NCI-H187 treated with DMSO at 0.1 percent for 48 hours (cell line): ENCODE results near the gene CHRM2.
"Not testable (repeated sequence)": the region's sequence is repeated elsewhere in the genome, so short reads cannot be mapped to it uniquely, and the experiment has no call there.

ENCODE experiments used
- DNase-seq: peaks from one replicate; lab custom pipeline; 2025; lab: John Stamatoyannopoulos, UW

The CHRM2 gene

DNA sequence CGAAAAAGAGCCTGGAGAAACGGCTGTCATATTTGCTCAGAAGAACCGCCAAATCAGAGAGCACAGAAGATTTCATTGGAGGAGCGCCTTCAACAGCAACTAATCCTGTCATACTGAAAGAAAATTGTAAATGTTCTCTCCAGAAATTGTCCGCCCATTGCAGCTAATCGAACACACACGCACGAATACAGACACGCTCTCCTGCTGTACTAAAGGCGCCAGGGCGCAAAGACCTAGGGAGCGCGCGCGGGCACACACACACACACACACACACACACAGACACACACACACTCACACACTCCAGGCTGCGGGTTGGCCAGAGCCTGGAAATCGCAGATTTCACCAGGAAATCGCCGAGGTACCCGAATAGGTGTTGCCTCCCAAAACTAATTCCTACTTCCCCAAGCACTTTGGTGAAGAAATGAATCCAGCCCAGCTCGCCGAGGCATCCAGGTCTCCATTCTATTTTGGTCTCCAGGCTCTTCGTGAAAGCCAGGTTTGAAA lies at the start of gene CHRM2:
CHRM2 (plus strand) TSS at position 157 of the 505 bp plus-strand sequence. CDS start 146,214 bp downstream, outside the sequence.
- DNase-seq = no peak

GRCh38 chr7:136831398-136831797 lies 37.1 kb upstream of the CHRM2 start:
- not testable (repeated sequence) for DNase-seq

DNA sequence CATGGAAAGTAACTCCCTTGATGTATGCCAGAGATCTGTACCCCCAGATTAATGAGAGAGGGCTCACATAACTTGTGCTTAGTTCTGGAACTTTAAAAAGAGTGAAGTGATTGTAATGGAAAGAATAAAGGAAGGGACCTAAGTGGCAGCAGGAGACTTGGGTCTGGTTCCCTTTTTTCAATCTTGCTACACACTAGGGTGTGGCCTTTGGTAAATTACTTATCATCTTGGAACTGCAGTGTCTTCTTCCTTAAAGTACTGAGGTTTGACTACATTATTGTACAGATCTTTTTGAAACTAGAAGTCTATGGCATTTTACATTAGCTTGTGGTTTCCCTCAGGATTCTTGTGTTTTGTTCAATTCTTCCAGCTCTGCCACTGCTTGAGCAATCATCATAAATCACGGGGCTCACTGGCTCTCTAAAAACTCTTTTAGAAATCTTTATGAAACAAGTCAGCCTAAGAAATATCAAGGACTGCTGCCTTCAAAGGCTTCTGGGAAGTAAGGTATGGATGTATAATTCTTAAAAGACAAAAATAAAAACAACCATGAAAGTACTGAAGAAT lies 22.5 kb upstream of the CHRM2 start:
- no peak for DNase-seq

- DNase-seq = no peak
Measured at GRCh38 chr7:136847858-136848257, 20.6 kb upstream of the CHRM2 start.

- no peak for DNase-seq
Measured at GRCh38 chr7:136853654-136854053, 14.8 kb upstream of the CHRM2 start.

- no peak for DNase-seq
Measured at GRCh38 chr7:136857573-136857972, 10.9 kb upstream of the CHRM2 start.

DNA sequence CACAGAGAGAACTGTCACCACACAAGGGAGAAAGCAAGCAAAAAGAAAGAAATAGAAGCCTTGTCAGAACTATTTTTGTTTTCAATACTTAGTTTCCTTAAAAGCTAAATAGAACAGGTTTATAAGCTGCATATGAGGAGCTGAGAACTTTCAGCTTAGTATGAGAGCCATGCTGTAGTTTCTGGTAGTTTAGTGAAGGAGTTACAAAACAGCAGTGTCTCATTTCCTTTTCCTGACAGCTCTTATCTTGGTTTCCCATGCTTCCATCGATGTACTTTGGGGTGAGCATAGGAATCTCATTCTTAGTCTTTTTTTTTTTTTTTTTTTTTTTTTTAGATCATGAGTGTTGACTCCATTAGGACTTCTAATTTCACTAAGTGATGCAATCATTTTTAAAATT lies 8.6 kb upstream of the CHRM2 start:
- no peak for DNase-seq

DNA sequence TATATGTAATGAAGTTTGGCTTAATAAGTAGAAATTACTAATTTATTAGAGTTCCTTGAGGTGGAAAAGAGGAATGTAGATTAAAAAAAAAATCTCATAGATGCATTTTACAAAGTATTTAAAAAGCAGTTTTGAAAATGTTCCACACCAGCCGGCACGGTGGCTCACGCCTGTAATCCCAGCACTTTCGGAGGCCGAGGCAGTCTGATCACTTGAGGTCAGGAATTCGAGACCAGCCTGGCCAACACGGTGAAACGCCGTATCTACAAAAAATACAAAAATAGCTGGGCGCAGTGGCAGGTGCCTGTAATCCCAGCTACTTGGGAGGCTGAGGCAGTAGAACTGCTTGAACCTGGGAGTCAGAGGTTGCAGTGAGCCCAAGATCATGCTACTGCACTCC lies 3.2 kb upstream of the CHRM2 start:
- no peak for DNase-seq

DNA sequence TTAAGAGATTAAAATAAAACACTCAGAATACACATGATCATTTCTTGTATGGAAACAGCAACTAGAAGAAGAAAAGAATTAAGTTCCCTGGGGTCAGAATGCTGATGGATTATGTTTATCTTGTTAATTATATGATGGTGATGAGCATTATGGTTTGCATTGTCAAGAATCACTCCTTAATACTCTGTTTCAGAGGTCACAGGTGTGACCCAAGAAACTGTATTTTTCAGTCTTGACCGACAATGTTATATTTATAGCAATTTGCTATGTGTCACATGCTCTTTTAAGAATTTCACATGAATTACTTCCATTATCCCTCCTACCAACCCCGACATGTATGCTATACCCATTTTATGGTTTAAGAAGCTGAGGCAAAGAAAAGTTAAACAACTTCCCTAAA lies 2.7 kb upstream of the CHRM2 start:
- no peak for DNase-seq

DNA sequence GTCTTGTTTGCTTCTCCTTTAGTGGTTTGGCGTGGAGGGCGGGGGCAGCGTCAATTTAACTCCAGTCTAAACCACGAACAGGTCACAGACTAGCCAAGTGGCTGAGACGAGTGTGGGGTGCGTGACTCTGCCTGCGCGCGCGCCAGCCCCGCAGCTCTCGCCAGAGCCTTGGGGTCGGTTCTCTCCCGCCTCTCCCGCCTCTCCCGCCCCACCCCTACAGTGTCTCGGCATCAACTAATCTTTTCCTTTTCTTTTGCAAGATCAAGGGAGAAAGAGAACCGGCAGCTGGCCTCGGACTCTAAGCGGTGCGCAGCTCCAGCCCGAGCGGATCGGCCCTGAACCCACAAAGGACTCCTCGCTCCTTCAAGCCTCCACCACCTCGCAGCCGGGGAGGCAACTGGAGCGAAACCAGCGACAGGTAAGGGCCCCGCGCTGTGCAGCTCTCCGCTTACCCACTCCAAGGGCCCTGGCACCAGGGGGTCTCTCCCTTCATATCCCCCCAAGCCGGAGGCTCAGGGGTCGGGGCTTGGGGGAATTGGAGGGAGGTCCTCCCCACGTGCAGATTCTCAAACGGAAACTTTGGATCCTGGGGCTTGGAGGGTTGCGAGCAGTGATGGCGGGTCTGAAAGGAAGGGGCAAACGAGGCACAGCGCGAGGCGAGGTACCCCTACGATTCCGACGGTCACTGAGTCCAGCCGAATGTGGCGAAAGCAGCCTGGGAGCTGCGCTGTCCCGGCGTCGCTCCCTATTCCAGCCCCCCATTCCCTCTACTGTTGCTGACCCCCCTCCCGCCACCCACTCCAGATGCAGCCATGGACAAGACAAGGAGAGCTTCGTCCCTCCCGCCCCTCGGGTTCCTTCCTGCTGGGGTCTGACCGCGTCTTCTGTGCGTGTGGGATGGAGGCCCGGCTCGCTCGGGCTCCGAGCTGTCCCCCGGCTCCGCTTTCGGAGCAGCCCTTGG lies 829 bp downstream of the CHRM2 start:
- DNase-seq = no peak

- DNase-seq = no peak
Measured at GRCh38 chr7:136869991-136870865, 1.8 kb downstream of the CHRM2 start.

- DNase-seq = no peak
Measured at GRCh38 chr7:136870866-136871487, 2.5 kb downstream of the CHRM2 start.

- DNase-seq = no peak
Measured at GRCh38 chr7:136874393-136875032, 6.1 kb downstream of the CHRM2 start.

DNA sequence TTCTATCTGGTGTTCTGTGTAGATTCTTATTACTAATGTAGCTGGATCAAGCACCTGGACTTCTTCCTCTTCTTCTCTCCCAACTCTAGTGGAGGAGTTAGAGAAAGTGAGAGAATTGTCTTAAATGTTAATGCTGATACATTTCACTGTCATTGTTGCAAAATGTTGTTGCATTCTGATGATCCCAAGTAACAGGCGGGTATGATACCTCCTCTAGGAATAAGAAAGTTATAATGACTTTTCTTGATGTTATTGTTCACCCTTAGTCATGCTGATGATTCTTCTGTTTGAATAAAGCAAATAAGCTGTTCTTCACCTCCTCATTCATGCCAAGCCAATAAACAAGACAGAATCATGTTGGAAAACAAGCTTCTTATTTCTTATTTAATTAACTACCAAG lies 9.1 kb downstream of the CHRM2 start:
- DNase-seq = no peak

- DNase-seq = no peak
Measured at GRCh38 chr7:136877990-136878389, 9.5 kb downstream of the CHRM2 start.

DNA sequence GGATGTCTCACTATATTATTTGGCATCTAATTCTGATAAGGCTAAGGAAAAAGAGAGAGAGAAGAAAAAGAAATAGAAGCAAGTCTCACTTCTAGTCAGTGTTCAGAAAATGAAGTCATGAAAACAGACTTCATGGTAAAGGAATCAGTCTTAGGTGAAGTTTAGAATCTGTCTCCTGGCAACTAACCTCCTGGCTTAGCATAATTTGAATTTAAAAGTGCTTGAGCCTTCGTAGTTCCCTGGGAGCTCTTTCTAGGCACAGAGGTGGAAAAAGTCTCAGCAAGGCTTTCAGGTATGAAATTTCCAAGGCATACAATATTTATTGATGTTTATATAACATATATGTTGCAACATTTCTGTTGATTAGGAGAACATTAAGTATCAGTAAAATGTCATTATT lies 10.4 kb downstream of the CHRM2 start:
- no peak for DNase-seq

DNA sequence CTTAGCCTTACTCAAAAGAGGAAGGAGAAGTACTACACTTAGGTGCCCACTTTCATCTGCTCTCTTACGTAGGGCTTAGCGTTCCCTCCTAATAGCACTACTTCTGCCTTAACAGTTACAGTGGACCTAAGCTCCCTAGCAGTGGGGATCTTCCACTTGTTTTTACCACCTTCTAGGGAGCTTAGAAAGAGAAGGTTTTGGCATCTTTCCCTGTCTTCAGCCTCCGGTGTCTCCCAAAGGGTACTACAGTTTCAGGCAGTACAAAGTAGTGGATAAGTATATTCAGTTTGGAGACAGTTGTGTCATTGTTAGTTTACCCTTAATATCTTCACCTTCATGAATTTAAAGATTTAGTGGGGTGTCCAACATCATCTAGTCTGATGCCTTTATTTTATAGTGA lies 14.6 kb downstream of the CHRM2 start:
- no peak for DNase-seq

DNA sequence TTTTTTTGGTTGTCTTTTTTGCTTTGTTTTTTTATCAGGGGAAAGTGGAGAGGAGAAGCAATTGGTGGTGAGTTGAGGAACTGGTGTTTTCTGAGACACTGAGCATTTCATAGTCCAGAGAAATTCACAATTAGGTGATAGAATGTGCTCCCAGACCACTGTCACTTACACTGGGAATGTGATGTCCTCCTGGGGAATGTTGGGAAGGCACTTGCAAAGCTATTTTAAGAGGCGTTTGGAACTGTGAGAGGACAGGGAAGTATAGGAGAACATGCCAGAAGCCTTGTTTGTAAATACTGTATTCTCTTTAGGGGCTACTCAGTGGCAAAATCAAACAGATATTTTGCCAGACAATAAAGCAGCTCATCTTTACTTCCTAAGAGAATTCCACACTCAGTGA lies 16.0 kb downstream of the CHRM2 start:
- no peak for DNase-seq

DNA sequence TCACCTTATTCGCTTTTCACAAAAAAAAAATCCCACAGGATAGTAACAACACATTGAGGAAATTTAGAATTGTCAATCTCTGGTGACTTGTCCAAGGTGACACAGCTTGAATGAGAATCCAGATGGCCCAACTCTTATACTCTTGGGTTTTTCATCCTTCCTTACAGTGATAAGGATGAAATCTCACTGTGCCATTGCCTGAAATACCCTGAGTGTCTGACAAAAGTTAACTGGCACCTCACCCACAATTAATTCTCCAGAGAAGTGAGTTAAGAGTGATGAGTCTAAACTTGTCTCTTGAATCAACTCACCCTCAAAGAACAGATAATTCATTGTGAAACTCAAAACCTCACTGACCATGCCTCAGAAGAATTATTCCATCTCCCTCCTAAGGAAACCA lies 18.9 kb downstream of the CHRM2 start:
- DNase-seq = no peak

DNA sequence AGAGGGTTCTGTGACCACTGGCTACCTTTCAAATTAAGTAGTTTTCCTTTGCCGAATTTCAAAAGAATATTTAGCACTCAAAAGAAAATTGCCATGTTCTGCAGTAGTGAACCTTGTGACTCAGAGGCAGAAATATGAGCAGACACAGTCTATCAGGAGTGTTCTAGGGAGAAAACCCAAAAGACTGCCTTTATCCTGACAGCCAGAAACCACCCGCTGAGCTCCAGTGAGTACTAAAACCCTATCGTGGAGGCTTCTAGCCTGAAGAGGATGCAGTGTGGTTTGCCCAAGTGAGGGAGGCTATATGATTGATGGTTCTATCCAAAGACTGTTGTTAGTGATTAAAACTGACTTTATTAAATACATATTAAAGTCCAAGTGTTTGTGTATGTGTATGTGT lies 21.9 kb downstream of the CHRM2 start:
- no peak for DNase-seq

GRCh38 chr7:136891850-136892249 lies 23.4 kb downstream of the CHRM2 start:
- no peak for DNase-seq
